Neural crest cell (in vitro differentiated cells): ENCODE data around the gene CTNNA3. TPM values are rescaled to one million over a fixed set of nuclear protein-coding genes. Genes with fewer than 3 reads are reported as not detected.

Experiments
- DNase-seq: peaks from one replicate; pipeline ENCODE4 v3.0.0; 2021; ENCODE audit warnings: low read depth, mixed read lengths, low spot score
- H3K27ac Mint-ChIP-seq: one replicate; pipeline ENCODE4 v1.8.0; 2021; ENCODE audit warnings: mild to moderate bottlenecking, mixed read lengths; ENCODE audit not compliant: unreplicated experiment
- H3K27me3 Mint-ChIP-seq: 2 replicates; pipeline ENCODE4 v1.8.0; 2021; ENCODE audit warnings: low read depth, mild to moderate bottlenecking, mixed read lengths
- H3K36me3 Mint-ChIP-seq: 2 replicates; pipeline ENCODE4 v1.8.0; 2021; ENCODE audit warnings: low read depth, mild to moderate bottlenecking, mixed read lengths
- H3K4me1 Mint-ChIP-seq: 2 replicates; pipeline ENCODE4 v1.8.0; 2021; ENCODE audit warnings: mixed read lengths
- H3K4me3 Mint-ChIP-seq: one replicate; pipeline ENCODE4 v1.8.0; 2021; ENCODE audit warnings: mild to moderate bottlenecking, mixed read lengths
- H3K9me3 Mint-ChIP-seq: 2 replicates; pipeline ENCODE4 v1.8.0; 2021; ENCODE audit warnings: mixed read lengths
- total RNA-seq: library from RNA; stranded (reverse); gene quantifications from 2 replicates; pipeline ENCODE4 v1.2.1, GENCODE V29; 2021
- TF ChIP-seq, protein P1 (sequence below): fragments of 200-600 bp; sonication (generic); conservative IDR thresholded peaks from 2 replicates; pipeline ENCODE4 v1.5.0; 2021; ENCODE audit warnings: antibody characterized with exemption, mild to moderate bottlenecking

Gene CTNNA3
- total RNA-seq, 1 donor from 2014 or later, result 4.7 TPM

DNA sequence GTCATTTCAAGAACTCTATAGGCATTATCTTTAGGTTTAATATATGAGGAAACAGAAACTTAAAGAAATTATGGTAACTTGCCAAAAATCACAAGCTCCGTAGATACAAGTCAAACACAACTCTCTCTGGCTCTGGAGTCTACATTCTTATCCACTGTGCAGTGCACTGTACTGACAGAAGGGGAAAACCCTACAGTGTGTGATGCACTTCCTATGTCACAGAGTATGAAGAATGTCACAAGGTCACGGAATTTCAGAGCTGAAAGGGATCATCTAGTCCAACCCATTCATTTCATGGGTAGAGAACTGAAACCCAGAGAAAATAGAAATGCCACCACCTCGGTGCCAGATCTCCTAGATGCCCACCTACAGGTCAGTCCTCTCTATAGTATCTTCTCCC lies 684.0 kb downstream of the CTNNA3 start:
- Mint-ChIP-seq H3K4me1 (no peaks in the 10 kb centered on the region), H3K27ac (no peak overlapping the region), H3K36me3 (no peaks in the 10 kb centered on the region), H3K9me3 (no peaks in the 10 kb centered on the region), H3K4me3 (no peak overlapping the region), H3K27me3 (no peaks in the 10 kb centered on the region)
- TF ChIP-seq, protein P1, sequence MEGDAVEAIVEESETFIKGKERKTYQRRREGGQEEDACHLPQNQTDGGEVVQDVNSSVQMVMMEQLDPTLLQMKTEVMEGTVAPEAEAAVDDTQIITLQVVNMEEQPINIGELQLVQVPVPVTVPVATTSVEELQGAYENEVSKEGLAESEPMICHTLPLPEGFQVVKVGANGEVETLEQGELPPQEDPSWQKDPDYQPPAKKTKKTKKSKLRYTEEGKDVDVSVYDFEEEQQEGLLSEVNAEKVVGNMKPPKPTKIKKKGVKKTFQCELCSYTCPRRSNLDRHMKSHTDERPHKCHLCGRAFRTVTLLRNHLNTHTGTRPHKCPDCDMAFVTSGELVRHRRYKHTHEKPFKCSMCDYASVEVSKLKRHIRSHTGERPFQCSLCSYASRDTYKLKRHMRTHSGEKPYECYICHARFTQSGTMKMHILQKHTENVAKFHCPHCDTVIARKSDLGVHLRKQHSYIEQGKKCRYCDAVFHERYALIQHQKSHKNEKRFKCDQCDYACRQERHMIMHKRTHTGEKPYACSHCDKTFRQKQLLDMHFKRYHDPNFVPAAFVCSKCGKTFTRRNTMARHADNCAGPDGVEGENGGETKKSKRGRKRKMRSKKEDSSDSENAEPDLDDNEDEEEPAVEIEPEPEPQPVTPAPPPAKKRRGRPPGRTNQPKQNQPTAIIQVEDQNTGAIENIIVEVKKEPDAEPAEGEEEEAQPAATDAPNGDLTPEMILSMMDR, result no peak
- DNase-seq, result no peak

DNA sequence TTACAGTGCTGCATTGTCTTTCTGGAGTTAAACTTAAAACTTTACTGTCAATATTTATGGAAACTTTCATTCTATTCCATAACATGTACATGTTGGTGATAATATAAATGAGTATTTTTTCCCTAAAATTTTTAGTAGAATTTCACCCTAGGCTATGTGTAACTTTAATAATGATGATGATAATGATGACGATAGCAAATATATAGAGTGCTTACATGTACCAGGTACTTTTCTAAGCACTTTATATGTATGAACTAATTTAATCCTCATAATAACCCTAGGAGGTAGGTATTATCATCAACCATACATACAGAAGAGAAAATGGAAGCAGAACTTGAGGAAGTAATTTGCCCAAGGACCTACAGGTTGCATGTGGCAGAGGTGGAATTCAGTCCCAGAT lies 684.5 kb downstream of the CTNNA3 start:
- Mint-ChIP-seq H3K27me3 (no peaks in the 10 kb centered on the region), H3K4me3 (no peak overlapping the region), H3K9me3 (no peaks in the 10 kb centered on the region), H3K36me3 (no peaks in the 10 kb centered on the region), H3K4me1 (no peaks in the 10 kb centered on the region), H3K27ac (no peak overlapping the region)
- no peak for DNase-seq
- TF ChIP-seq, protein P1, result no peak

DNA sequence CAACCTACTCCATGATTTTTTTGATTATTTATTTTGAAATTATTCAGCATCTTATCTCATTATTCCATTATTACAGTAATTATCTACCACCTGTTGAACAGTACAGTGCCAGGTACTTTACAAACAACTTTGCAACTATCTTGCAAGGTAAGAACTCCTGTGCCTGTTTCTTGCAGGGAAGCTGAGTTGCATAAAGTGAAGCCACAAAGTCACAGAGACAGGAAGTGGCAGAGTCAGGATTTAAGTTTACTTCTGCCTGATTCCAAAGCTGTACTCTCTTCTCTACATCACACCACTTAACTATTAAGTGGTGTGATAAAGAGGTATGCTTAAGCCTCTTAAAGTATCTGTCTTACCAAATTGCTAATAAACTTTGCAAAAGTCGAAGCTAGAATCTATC lies 690.0 kb downstream of the CTNNA3 start:
- DNase-seq, result no peak
- Mint-ChIP-seq H3K4me3 (no peak overlapping the region), H3K36me3 (no peaks in the 10 kb centered on the region), H3K27ac (no peak overlapping the region), H3K4me1 (no peaks in the 10 kb centered on the region), H3K9me3 (no peaks in the 10 kb centered on the region), H3K27me3 (no peaks in the 10 kb centered on the region)
- TF ChIP-seq, protein P1, result no peak

DNA sequence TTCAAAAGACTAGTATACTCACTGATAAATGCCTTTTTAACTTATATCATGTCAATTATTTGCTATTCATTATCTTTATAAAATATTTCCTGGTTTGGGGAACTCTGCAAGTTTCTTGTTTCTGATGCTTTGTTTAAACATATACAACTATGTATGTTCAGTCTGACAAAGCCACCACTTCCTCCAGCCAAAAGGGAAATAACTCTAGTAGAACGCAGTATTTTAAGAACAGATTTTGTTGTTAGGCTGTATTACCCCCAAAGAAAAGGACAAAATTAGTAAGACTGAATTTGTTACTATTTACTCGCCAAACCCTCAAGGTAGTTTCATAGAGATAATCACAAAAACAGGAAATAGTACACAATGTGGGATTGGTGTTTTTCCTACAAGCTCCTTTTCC lies 691.3 kb downstream of the CTNNA3 start:
- no peaks in the 10 kb centered on the region for H3K36me3 Mint-ChIP-seq
- no peaks in the 10 kb centered on the region for H3K27me3 Mint-ChIP-seq
- no peaks in the 10 kb centered on the region for H3K9me3 Mint-ChIP-seq
- no peaks in the 10 kb centered on the region for H3K4me1 Mint-ChIP-seq
- no peak for DNase-seq
- TF ChIP-seq, protein P1, result no peak
- no peak overlapping the region for H3K27ac Mint-ChIP-seq
- H3K4me3 Mint-ChIP-seq, result no peak overlapping the region

DNA sequence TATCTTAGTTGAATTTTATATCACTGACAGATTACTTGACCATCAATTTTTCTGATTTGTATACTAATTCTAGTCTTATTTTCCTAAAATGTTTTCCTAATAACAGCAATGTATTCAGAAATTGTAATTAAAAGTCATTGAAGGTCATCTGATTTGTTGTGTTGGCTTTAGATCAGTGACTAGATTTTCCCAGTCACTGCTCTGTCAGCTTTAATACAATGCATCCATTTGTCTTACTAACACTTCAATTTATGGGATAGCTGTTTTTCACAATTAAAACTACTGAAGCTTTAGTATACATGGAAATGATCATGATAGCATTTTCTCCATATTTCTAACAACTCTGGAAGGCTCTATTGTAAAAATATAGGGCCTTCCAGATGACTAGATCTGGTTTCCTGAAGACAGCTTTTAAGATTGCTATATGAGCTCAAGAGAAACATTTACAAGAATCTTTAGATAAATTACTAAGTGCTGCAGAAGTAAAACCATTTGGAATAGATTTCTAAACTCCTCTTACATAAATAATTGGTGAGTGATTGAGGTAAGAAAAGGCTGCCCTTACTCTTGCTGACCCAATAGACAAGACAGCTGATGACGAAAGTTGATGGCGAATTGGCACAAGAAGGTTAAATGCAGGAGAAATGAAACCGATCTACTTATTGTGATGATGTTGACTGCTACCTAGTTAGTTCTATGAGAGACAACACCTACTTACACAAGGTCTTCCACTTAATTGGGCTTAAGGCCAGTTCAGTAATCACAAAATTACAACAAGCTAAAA lies 696.0 kb downstream of the CTNNA3 start:
- DNase-seq, result no peak
- Mint-ChIP-seq H3K4me1 (no peaks in the 10 kb centered on the region), H3K27ac (no peak overlapping the region), H3K4me3 (no peak overlapping the region), H3K27me3 (no peaks in the 10 kb centered on the region), H3K9me3 (no peaks in the 10 kb centered on the region), H3K36me3 (no peaks in the 10 kb centered on the region)
- TF ChIP-seq, protein P1, result no peak
